ENCODE results near the gene CNR2. TPM values are rescaled to one million over a fixed set of nuclear protein-coding genes. Genes with fewer than 3 reads are reported as not detected.

Gene CNR2
- total and polyA plus RNA-seq, 2 of the 4 experiments (the other 2 are of a cell fraction): not detected

GRCh38 chr1:23836037-23836436 lies 77.1 kb downstream of the CNR2 start:
- BruUV-seq (replicated peaks): no TSS peak

More at GRCh38 chr1:23836037-23836436, 77.1 kb downstream of the CNR2 start:
- Histone ChIP-seq H3K4me3 (ENCODE audit: insufficient read depth, low read depth, low read length) (no peak overlapping the region), H2AFZ (replicated peaks; ENCODE audit: low read length, poor library complexity) (no peak overlapping the region), H3K27ac (ENCODE audit: insufficient read depth, low read length) (no peak overlapping the region), H3K56ac (ENCODE audit: extremely low read depth, insufficient read depth, low read length) (no peak overlapping the region), H2AK5ac (ENCODE audit: low read depth, low read length) (no peak overlapping the region), H3K36me3 (ENCODE audit: control insufficient read depth, insufficient read depth, low read length) (no peaks in the 10 kb centered on the region), H3K4ac (ENCODE audit: low read depth, low read length) (no peak overlapping the region), H3K14ac (replicated peaks; ENCODE audit: low read depth, low read length) (no peak overlapping the region), H3K27me3 (ENCODE audit: control insufficient read depth, insufficient read depth, low read length) (peaks cover 13% of the 10 kb centered on the region), H2AK9ac (replicated peaks; ENCODE audit: low read depth, low read length, poor library complexity) (no peak overlapping the region), H3K18ac (ENCODE audit: low read depth, low read length) (no peak overlapping the region), H3K9me1 (ENCODE audit: insufficient read depth, low read length) (no peaks in the 10 kb centered on the region), H4K5ac (ENCODE audit: low read depth, low read length) (no peak overlapping the region), H4K8ac (ENCODE audit: low read depth in 2 of 2, low read length in 2 of 2) (no peak overlapping the region), H2BK5ac (ENCODE audit: low read depth, low read length, poor library complexity, severe bottlenecking) (no peak overlapping the region), H4K20me1 (ENCODE audit: insufficient read depth, low read length) (no peaks in the 10 kb centered on the region), H3K4me2 (ENCODE audit: low read depth, low read length) (no peak overlapping the region), H2BK20ac (ENCODE audit: low read depth, low read length) (no peak overlapping the region), H2BK120ac (ENCODE audit: low read depth, low read length) (no peak overlapping the region), H2BK15ac (ENCODE audit: low read depth, low read length) (no peak overlapping the region), H3K9ac (ENCODE audit: low read depth, low read length) (no peak overlapping the region), H3K79me1 (ENCODE audit: low read depth in 1 of 2, low read length in 2 of 2) (no peaks in the 10 kb centered on the region), H3K9me3 (ENCODE audit: control insufficient read depth, insufficient read depth, low read length) (no peaks in the 10 kb centered on the region), H3K23ac (ENCODE audit: low read depth, low read length) (no peak overlapping the region), H3K4me1 (ENCODE audit: control insufficient read depth, insufficient read depth, low read length) (no peaks in the 10 kb centered on the region), H4K91ac (ENCODE audit: insufficient read depth, low read depth, low read length) (no peak overlapping the region)
- WGBS, 2 experiments (ENCODE audit: extremely low coverage in 2 of 2, insufficient read length in 1 of 2): no CpG with 5 or more reads among the region's 3 CpGs
- CTCF ChIA-PET: no interaction called here
- POLR2A ChIA-PET (ENCODE audit: unreplicated experiment): no interaction called here
- no peak for TF ChIP-seq NFE2L2 (IDR thresholded peaks at IDR 0.05; ENCODE audit: low read depth, low read length)
- TF ChIP-seq USF2 (IDR thresholded peaks at IDR 0.05; ENCODE audit: low read depth, low read length): no peak
- TF ChIP-seq MAFK (IDR thresholded peaks at IDR 0.05; ENCODE audit: low read depth, low read length): no peak
- no peak for TF ChIP-seq ELK1 (IDR thresholded peaks at IDR 0.05; ENCODE audit: borderline replicate concordance, low read depth, low read length)
- no peak for TF ChIP-seq RCOR1 (IDR thresholded peaks at IDR 0.05; ENCODE audit: insufficient replicate concordance, low read length)
- TF ChIP-seq SMC3 (IDR thresholded peaks at IDR 0.05; ENCODE audit: low read depth, low read length): no peak
- TF ChIP-seq RFX5 (IDR thresholded peaks at IDR 0.05; ENCODE audit: low read depth, low read length): no peak
- TF ChIP-seq BHLHE40 (IDR thresholded peaks at IDR 0.05; ENCODE audit: low read depth, low read length): no peak
- no peak for TF ChIP-seq FOS (IDR thresholded peaks at IDR 0.05; ENCODE audit: low read depth, low read length)
- TF ChIP-seq POLR2A (IDR thresholded peaks at IDR 0.05; ENCODE audit: low read depth, low read length): no peak
- TF ChIP-seq CTCF (conservative IDR thresholded peaks at IDR 0.05; ENCODE audit: low read depth, low read length): no peak
- no peak for TF ChIP-seq CHD1 (IDR thresholded peaks at IDR 0.05; ENCODE audit: low read depth, low read length)
- no peak for TF ChIP-seq MXI1 (IDR thresholded peaks at IDR 0.05; ENCODE audit: borderline replicate concordance, low read depth, low read length)
- TF ChIP-seq CEBPB (IDR thresholded peaks at IDR 0.05; ENCODE audit: low read depth, low read length): no peak
- TF ChIP-seq MAZ (IDR thresholded peaks at IDR 0.05; ENCODE audit: borderline replicate concordance, low read depth, low read length): no peak
- no peak for TF ChIP-seq RAD21 (IDR thresholded peaks at IDR 0.05; ENCODE audit: low read length)
- ATAC-seq (ENCODE audit: low read depth): no peak
- in situ Hi-C loops (cut with MboI; ENCODE audit: low sequenced_read_pairs): no loop called here
- no peak for DNase-seq
- dilution Hi-C loops (cut with HindIII; ENCODE audit: low sequenced_read_pairs, unreplicated experiment): no loop called here
- intact Hi-C loops (cut with micrococcal nuclease): no loop called here
